ENCODE data around the gene LRFN4. TPM values are rescaled to one million over a fixed set of nuclear protein-coding genes. Genes with fewer than 3 reads are reported as not detected.
A peak's percentile ranks its signal among the peaks of the same experiment; 100 is the strongest.

The LRFN4 gene
- total RNA-seq, 1 donor from 2014 or later = 3.8 TPM

- H3K4me1 Mint-ChIP-seq = no peaks in the 10 kb centered on the region
- CTCF ChIA-PET = interaction anchor here (0.9 to 1.8 kb wide), 3 partner anchors 43 to 189 kb away, joined by 3 to 5 read pairs (median 3); no protein-coding TSS in a partner anchor
- no peak overlapping the region for H3K4me3 Mint-ChIP-seq
- no peak for TF ChIP-seq CTCF (IDR thresholded peaks at IDR 0.05)
- peaks cover 3% of the 10 kb centered on the region for H3K27me3 Mint-ChIP-seq
- H3K27ac Mint-ChIP-seq = no peak overlapping the region
- peak; percentile 62 for ATAC-seq (ENCODE audit: low read depth)
- no peaks in the 10 kb centered on the region for H3K9me3 Mint-ChIP-seq
- no peaks in the 10 kb centered on the region for H3K36me3 Mint-ChIP-seq (ENCODE audit: low read depth)
- POLR2A ChIA-PET = interaction anchor here (0.7 kb wide), 1 partner anchor 189 kb away, joined by 3 read pairs; no protein-coding TSS in a partner anchor
- intact Hi-C loops (cut with micrococcal nuclease) = loop anchor here (1.0 to 2.0 kb wide), 3 partner anchors 48 to 474 kb away; no protein-coding TSS in a partner anchor
- DNase-seq = peak; percentile 54
Observed at GRCh38 chr11:66883016-66883965, 26.4 kb downstream of the LRFN4 start.

GRCh38 chr11:66884443-66884842 lies 27.6 kb downstream of the LRFN4 start:
- no peak for TF ChIP-seq CTCF (IDR thresholded peaks at IDR 0.05)
- H3K27ac Mint-ChIP-seq = no peak overlapping the region
- ChIA-PET CTCF (interaction anchor here (0.9 to 1.8 kb wide), 2 partner anchors 44 to 190 kb away, joined by 3 to 5 read pairs; no protein-coding TSS in a partner anchor), POLR2A (no interaction called here)
- no peak for ATAC-seq (ENCODE audit: low read depth)
- H3K4me3 Mint-ChIP-seq = no peak overlapping the region
- no peak for DNase-seq
- no peaks in the 10 kb centered on the region for H3K36me3 Mint-ChIP-seq (ENCODE audit: low read depth)
- no peaks in the 10 kb centered on the region for H3K9me3 Mint-ChIP-seq
- intact Hi-C loops (cut with micrococcal nuclease) = no loop called here
- H3K4me1 Mint-ChIP-seq = no peaks in the 10 kb centered on the region
- peaks cover 2% of the 10 kb centered on the region for H3K27me3 Mint-ChIP-seq

- Mint-ChIP-seq H3K9me3 (no peaks in the 10 kb centered on the region), H3K4me1 (no peaks in the 10 kb centered on the region), H3K36me3 (ENCODE audit: low read depth) (no peaks in the 10 kb centered on the region), H3K27ac (no peak overlapping the region), H3K27me3 (no peaks in the 10 kb centered on the region), H3K4me3 (no peak overlapping the region)
- DNase-seq (no peak), ATAC-seq (ENCODE audit: low read depth) (no peak)
- CTCF ChIA-PET = no interaction called here
- POLR2A ChIA-PET = interaction anchor here (0.6 kb wide), 1 partner anchor 34 kb away, joined by 3 read pairs; no protein-coding TSS in a partner anchor
- intact Hi-C loops (cut with micrococcal nuclease) = no loop called here
- no peak for TF ChIP-seq CTCF (IDR thresholded peaks at IDR 0.05)
Observed at GRCh38 chr11:66885469-66885868, 28.6 kb downstream of the LRFN4 start.

- POLR2A ChIA-PET = interaction anchor here (0.6 kb wide), 2 partner anchors 34 to 94 kb away, joined by 3 to 4 read pairs; no protein-coding TSS in a partner anchor
- H3K4me1 Mint-ChIP-seq = no peaks in the 10 kb centered on the region
Observed at GRCh38 chr11:66885950-66886440, 29.1 kb downstream of the LRFN4 start.

More at GRCh38 chr11:66885950-66886440, 29.1 kb downstream of the LRFN4 start:
- no peak for TF ChIP-seq CTCF (IDR thresholded peaks at IDR 0.05)
- intact Hi-C loops (cut with micrococcal nuclease) = no loop called here
- DNase-seq (no peak), ATAC-seq (ENCODE audit: low read depth) (no peak)
- H3K27ac Mint-ChIP-seq = no peak overlapping the region
- H3K36me3 Mint-ChIP-seq (ENCODE audit: low read depth) = no peaks in the 10 kb centered on the region
- H3K9me3 Mint-ChIP-seq = no peaks in the 10 kb centered on the region
- H3K4me3 Mint-ChIP-seq = no peak overlapping the region
- CTCF ChIA-PET = no interaction called here
- no peaks in the 10 kb centered on the region for H3K27me3 Mint-ChIP-seq

Data from activated B cell treated with CpG ODN at 0.5 μM for 24 hours (primary cell).